ENCODE results near the gene ZBTB25. TPM values are rescaled to one million over a fixed set of nuclear protein-coding genes. Genes with fewer than 3 reads are reported as not detected.

ZBTB25 gene
- polyA plus RNA-seq, 1 of the 3 experiments (the other 2 are of a cell fraction), result 4.5 TPM

DNA sequence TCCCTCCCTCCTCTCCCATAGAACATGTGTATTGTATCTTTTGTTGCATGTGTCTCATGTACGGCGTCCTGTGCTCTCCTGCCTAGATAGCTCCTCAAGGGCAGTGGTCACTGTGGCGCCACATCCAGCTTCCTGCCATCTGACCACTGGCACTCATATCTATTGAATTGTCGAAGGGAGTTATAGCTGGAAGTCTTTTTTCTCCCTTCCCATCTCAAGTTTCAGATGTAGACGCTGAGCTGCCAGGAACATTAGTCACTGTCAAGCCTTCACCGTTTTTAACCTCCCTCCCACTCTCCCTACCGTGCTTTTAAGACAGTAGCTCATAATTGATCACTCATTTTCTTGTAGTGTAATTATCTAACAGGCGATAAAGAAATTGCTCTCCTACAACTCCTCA lies 82.5 kb downstream of the ZBTB25 start:
- Histone ChIP-seq H3K9ac (no peak overlapping the region), H3K4me3 (ENCODE audit: low read depth in 2 of 2, low read length in 1 of 2) (peak overlapping the region in 1 of 2 experiments; percentile 13; a peak in 1 of 4 replicates), H3F3A (replicated peaks; ENCODE audit: insufficient read depth) (peaks cover 22% of the 10 kb centered on the region), H2AFZ (ENCODE audit: low read depth) (peak overlapping the region; percentile 67), H3K9me2 (no peaks in the 10 kb centered on the region), H3K4me2 (peak overlapping the region; percentile 62), H3K36me3 (replicated peaks in 1 of 2; ENCODE audit: control insufficient read depth in 1 of 2, insufficient read depth in 2 of 2, low read length in 1 of 2) (peaks cover 9 to 18% of the 10 kb centered on the region in 2 experiments), H3K4me1 (ENCODE audit: control insufficient read depth in 1 of 2, insufficient read depth in 2 of 2, low read depth in 1 of 2, low read length in 1 of 2) (peaks cover 0 to 10% of the 10 kb centered on the region in 2 experiments; a peak in 2 of 4 replicates), H4K20me1 (ENCODE audit: insufficient read depth) (no peaks in the 10 kb centered on the region), H3K9me3 (no peaks in the 10 kb centered on the region), H3K79me2 (ENCODE audit: insufficient read depth) (no peaks in the 10 kb centered on the region; the same call in 1 of the 2 replicates), H3K27me3 (ENCODE audit: insufficient read depth) (no peaks in the 10 kb centered on the region), H3K27ac (ENCODE audit: low read depth in 2 of 2, low read length in 1 of 2) (peak overlapping the region; percentile 8 to 74; a peak in 3 of 4 replicates)
- DNase-seq, result no peak
- 22% methylated on average over 8 of the region's 8 CpGs for WGBS (ENCODE audit: low lambda C conversion rate)
- ChIA-PET POLR2A (interaction anchor here (1.8 kb wide), 1 partner anchor 33 kb away, joined by 4 read pairs; the partner anchor contains the start of gene MTHFD1), CTCF (interaction anchor here (1.2 to 9.4 kb wide), 2 partner anchors 9 to 57 kb away, joined by 6 to 84 read pairs; no protein-coding TSS in a partner anchor)
- no peak for TF ChIP-seq CHD2 (IDR thresholded peaks at IDR 0.05; ENCODE audit: low read length, partially characterized antibody)
- TF ChIP-seq, protein P1, sequence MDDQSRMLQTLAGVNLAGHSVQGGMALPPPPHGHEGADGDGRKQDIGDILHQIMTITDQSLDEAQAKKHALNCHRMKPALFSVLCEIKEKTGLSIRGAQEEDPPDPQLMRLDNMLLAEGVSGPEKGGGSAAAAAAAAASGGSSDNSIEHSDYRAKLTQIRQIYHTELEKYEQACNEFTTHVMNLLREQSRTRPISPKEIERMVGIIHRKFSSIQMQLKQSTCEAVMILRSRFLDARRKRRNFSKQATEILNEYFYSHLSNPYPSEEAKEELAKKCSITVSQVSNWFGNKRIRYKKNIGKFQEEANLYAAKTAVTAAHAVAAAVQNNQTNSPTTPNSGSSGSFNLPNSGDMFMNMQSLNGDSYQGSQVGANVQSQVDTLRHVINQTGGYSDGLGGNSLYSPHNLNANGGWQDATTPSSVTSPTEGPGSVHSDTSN (IDR thresholded peaks at IDR 0.05), result peak; percentile 94
- TF ChIP-seq YY1 (IDR thresholded peaks at IDR 0.05; ENCODE audit: low read depth), result no peak
- TF ChIP-seq, protein P2, sequence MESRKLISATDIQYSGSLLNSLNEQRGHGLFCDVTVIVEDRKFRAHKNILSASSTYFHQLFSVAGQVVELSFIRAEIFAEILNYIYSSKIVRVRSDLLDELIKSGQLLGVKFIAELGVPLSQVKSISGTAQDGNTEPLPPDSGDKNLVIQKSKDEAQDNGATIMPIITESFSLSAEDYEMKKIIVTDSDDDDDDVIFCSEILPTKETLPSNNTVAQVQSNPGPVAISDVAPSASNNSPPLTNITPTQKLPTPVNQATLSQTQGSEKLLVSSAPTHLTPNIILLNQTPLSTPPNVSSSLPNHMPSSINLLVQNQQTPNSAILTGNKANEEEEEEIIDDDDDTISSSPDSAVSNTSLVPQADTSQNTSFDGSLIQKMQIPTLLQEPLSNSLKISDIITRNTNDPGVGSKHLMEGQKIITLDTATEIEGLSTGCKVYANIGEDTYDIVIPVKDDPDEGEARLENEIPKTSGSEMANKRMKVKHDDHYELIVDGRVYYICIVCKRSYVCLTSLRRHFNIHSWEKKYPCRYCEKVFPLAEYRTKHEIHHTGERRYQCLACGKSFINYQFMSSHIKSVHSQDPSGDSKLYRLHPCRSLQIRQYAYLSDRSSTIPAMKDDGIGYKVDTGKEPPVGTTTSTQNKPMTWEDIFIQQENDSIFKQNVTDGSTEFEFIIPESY (IDR thresholded peaks at IDR 0.05; ENCODE audit: borderline replicate concordance, low read depth), result no peak
- peak; percentile 27; the same call in 1 of the 2 replicates for TF ChIP-seq NFIC (IDR thresholded peaks at IDR 0.05; ENCODE audit: borderline replicate concordance)
- no peak for TF ChIP-seq SMC3 (IDR thresholded peaks at IDR 0.05; ENCODE audit: low read depth, low read length)
- TF ChIP-seq, protein P3, sequence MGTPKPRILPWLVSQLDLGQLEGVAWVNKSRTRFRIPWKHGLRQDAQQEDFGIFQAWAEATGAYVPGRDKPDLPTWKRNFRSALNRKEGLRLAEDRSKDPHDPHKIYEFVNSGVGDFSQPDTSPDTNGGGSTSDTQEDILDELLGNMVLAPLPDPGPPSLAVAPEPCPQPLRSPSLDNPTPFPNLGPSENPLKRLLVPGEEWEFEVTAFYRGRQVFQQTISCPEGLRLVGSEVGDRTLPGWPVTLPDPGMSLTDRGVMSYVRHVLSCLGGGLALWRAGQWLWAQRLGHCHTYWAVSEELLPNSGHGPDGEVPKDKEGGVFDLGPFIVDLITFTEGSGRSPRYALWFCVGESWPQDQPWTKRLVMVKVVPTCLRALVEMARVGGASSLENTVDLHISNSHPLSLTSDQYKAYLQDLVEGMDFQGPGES (IDR thresholded peaks at IDR 0.05; ENCODE audit: low read depth, low read length), result no peak
- no peak for TF ChIP-seq EZH2phosphoT487 (IDR thresholded peaks at IDR 0.05; ENCODE audit: borderline replicate concordance, low read depth)
- TF ChIP-seq GABPA (IDR thresholded peaks at IDR 0.05; ENCODE audit: low read depth), result no peak
- TF ChIP-seq, protein P4, sequence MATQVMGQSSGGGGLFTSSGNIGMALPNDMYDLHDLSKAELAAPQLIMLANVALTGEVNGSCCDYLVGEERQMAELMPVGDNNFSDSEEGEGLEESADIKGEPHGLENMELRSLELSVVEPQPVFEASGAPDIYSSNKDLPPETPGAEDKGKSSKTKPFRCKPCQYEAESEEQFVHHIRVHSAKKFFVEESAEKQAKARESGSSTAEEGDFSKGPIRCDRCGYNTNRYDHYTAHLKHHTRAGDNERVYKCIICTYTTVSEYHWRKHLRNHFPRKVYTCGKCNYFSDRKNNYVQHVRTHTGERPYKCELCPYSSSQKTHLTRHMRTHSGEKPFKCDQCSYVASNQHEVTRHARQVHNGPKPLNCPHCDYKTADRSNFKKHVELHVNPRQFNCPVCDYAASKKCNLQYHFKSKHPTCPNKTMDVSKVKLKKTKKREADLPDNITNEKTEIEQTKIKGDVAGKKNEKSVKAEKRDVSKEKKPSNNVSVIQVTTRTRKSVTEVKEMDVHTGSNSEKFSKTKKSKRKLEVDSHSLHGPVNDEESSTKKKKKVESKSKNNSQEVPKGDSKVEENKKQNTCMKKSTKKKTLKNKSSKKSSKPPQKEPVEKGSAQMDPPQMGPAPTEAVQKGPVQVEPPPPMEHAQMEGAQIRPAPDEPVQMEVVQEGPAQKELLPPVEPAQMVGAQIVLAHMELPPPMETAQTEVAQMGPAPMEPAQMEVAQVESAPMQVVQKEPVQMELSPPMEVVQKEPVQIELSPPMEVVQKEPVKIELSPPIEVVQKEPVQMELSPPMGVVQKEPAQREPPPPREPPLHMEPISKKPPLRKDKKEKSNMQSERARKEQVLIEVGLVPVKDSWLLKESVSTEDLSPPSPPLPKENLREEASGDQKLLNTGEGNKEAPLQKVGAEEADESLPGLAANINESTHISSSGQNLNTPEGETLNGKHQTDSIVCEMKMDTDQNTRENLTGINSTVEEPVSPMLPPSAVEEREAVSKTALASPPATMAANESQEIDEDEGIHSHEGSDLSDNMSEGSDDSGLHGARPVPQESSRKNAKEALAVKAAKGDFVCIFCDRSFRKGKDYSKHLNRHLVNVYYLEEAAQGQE (IDR thresholded peaks at IDR 0.05; ENCODE audit: low read depth, low read length), result no peak
- TF ChIP-seq MXI1 (IDR thresholded peaks at IDR 0.05; ENCODE audit: low read depth, low read length), result no peak
- peak; percentile 58 for TF ChIP-seq TCF12 (IDR thresholded peaks at IDR 0.05)
- TF ChIP-seq FOXJ3 (CRISPR knock-in tag; IDR thresholded peaks at IDR 0.05), result no peak
- TF ChIP-seq RCOR1 (IDR thresholded peaks at IDR 0.05; ENCODE audit: low read length), result no peak
- TF ChIP-seq TAF1 (IDR thresholded peaks at IDR 0.05; ENCODE audit: borderline replicate concordance, low read depth, low read length), result no peak
- TF ChIP-seq POLR2AphosphoS5 (IDR thresholded peaks at IDR 0.05; ENCODE audit: low read depth, low read length), result peak; percentile 39; the same call in 1 of the 2 replicates
- TF ChIP-seq TEAD4 (IDR thresholded peaks at IDR 0.05; ENCODE audit: borderline replicate concordance, insufficient read depth), result no peak
- no peak for TF ChIP-seq FOXM1 (IDR thresholded peaks at IDR 0.05; ENCODE audit: low read depth)
- TF ChIP-seq, protein P5, sequence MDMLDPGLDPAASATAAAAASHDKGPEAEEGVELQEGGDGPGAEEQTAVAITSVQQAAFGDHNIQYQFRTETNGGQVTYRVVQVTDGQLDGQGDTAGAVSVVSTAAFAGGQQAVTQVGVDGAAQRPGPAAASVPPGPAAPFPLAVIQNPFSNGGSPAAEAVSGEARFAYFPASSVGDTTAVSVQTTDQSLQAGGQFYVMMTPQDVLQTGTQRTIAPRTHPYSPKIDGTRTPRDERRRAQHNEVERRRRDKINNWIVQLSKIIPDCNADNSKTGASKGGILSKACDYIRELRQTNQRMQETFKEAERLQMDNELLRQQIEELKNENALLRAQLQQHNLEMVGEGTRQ (IDR thresholded peaks at IDR 0.05; ENCODE audit: borderline replicate concordance, low read depth, low read length), result no peak
- TF ChIP-seq NRF1 (IDR thresholded peaks at IDR 0.05; ENCODE audit: low read depth, low read length), result no peak
- TF ChIP-seq SIN3A (IDR thresholded peaks at IDR 0.05; ENCODE audit: borderline replicate concordance, low read depth, low read length), result 0 out of 2 replicates have a peak, but pooled peaks have one; percentile 22
- no peak for TF ChIP-seq RFX5 (IDR thresholded peaks at IDR 0.05; ENCODE audit: low read length)
- TF ChIP-seq ELF1 (IDR thresholded peaks at IDR 0.05), result no peak

Measured in SK-N-SH (cell line).